GDM1 (cell line): ENCODE results near the gene GALNT13.

ENCODE experiments used
- DNase-seq: peaks from one replicate; lab custom pipeline; 2025; lab: John Stamatoyannopoulos, UW

The GALNT13 gene

DNA sequence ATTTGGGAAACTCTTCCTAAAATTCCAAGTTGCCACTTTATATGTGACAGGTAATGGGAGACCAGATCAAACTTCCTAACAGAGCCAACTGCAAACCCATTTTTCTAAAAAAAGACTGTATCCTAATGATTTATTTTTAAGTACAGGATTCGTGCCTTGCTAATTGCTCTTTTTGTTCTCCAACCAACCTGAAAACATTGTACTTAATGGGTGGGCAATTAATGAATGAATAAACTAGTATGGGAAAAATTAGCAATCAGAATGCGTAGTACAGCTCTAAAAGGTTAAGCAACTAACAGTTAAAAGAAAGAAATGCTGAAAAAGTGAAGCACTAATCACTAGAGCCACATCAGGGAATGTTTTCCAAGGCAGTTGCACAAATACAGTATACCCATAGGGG lies 609.6 kb downstream of the GALNT13 start:
- no peak for DNase-seq

DNA sequence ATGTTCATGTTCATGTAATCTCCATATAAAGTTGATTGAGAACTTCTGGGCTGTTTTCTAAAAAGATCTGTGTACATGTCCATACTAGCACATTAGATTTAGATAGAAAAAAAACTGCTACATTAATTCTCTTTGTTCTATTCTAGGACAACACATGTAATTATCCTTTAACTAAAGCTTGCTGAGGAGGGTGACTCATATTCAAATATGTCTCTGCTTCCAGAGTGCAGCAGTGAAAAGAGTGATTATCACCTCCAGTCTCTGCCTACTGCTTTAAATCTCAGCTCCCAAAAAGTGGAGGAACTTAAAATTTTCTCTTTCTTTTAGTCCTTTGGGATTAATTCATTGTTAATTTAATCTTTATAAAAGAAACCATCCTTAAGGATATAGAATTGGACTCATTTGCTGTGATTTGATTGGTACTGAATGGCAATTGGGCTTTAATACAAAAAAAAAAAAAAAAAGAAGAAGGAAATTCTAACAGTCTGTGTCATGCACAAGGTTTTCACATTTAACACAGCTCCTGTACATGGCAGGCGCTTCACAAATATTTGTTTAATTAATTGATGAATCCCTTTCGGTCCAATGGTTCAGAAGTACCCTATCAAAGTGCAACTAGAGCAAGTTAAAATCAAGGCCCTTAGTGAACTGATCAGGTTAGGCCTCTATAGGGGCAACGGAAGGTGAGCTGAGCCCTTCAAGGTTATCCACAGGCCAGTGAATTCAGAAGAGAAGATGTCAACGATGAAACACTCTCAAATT lies 612.8 kb downstream of the GALNT13 start:
- DNase-seq, result no peak

DNA sequence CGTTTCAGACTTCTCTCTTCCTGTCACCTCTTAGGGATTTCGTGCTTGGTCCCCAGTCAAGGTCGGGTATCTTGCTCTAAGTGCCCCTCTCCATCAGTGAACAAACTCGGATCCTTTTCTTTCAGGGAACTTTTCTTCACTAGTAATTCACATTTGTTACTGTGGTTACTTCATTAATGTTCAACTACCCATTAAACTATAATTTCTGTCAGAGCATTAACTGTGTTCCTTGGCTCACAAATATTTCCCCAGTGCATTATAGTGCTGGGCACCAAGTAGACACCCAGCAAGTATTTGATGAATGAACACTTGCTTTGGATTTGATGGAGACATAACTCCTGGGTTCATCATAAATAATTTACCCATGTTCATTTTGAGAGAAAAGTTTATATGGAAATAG lies 617.1 kb downstream of the GALNT13 start:
- no peak for DNase-seq

DNA sequence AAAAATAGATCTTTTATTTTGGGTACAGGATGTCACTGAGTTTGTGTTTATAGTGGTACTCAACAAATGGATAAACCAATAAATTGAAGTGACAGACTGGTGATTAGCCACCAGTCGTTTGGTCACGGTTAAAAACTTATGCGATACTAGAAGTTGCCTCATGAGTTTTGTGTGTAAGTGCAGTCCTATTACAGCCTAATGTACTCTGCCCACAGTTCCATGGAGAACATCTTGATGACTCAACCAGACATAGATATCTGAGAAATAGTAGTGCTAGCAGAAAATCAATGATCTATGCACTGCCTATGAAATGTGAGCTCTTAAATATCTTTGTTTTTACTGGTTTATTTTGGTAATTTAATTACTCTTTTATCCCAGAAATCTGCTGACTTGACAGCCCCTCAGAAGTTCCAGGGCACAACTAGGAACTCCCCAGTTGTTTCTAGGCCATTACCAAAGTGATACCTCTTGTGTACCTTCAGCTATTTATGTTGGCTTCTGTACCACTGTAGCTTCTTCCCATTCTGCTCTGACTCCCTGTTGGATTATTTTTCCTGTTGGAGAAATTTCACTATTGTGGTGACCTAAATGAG lies 617.6 kb downstream of the GALNT13 start:
- no peak for DNase-seq

DNA sequence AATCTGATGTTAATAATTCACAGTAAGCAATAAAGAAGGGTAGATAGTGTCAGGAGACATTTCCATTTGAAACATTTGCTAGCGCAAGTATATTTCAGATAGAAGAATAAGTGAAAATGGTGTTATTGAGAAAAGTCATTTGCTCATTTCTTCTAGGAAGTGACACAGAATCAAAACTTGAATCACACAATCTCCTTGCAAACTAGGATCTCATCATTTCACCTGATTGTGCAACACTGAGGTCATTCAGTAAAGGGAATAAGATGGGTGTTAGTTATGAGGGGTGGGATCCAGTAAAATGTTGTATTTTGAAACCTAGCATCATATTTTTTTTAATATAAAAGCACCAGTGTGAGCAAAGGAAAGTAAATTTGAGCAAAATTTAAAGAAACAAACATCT lies 618.8 kb downstream of the GALNT13 start:
- no peak for DNase-seq

DNA sequence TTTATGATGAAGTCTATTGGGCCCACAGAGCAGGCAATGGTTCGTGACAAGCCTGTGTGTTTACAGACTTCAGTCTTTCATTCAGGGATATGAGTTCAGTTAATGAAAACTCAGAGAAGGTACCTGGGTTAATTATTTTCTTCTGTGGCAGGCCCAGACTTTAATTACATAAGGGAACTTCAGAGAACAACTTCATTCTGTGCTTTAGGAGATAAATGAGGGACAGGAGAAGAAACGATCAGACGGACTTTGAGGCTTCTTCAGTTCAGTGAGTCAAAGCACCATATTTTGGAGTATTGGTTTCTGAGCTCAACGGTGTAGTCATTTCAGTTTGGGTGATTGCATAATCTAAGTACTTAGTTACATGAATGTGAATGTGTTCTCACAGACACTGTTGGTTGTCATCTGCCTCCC lies 623.7 kb downstream of the GALNT13 start:
- DNase-seq, result no peak

DNA sequence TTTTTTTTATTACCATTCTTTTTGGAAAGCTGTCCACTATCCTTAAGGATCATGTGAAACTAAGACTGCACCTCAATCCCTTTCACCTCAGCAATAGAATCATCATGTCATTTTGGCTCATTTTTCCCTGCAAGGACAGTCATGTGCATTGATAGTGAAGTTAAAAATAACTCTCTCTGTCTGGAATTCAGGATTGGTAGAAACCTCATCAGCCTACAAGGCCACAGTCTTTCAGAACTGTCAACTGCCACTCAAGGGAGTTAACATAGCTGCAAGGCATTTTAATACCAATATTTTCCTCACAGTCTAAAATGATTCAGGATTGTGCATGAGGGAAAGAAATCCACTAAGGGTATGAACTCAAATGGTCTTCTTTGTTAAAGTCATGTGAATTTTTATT lies 625.3 kb downstream of the GALNT13 start:
- DNase-seq, result no peak
